CD14-positive monocyte (primary cell): ENCODE data around the gene CCDC197. TPM values are rescaled to one million over a fixed set of nuclear protein-coding genes. Genes with fewer than 3 reads are reported as not detected.

ENCODE experiments used
- DNase-seq, 3 donors: peaks; one replicate each; pipeline ENCODE4 v3.0.0-alpha.2; 2011 to 2022
- H2AFZ ChIP-seq: 2 replicates; pipeline ENCODE4 v1.6.0; 2012; ENCODE audit warnings: mild to moderate bottlenecking, low read depth, low read length, inconsistent platforms; ENCODE audit not compliant: insufficient read depth, poor library complexity, severe bottlenecking
- H3K27ac ChIP-seq, 2 donors: 1 replicate in 1 of 2; 2 replicates in 1 of 2; pipeline ENCODE4 v1.5.1; 2012 to 2013; ENCODE audit warnings: low read length in 2 of 2, control low read depth in 1 of 2, inconsistent platforms in 1 of 2, low read depth in 1 of 2, mild to moderate bottlenecking in 1 of 2
- H3K27me3 ChIP-seq, 2 donors: one replicate each; pipeline versions ENCODE4 v1.6.0 to v1.6.1; 2011 to 2013; ENCODE audit warnings: low read length in 2 of 2; ENCODE audit not compliant: control insufficient read depth in 2 of 2, insufficient read depth in 2 of 2
- H3K36me3 ChIP-seq, 2 donors: replicated peaks in 1 of 2; 1 replicate in 1 of 2; 2 replicates in 1 of 2; pipeline versions ENCODE4 v1.5.1 to v1.6.1; 2012 to 2013; ENCODE audit warnings: low read length in 2 of 2, control low read depth in 1 of 2, inconsistent platforms in 1 of 2, mild to moderate bottlenecking in 1 of 2; ENCODE audit not compliant: insufficient read depth in 2 of 2, control insufficient read depth in 1 of 2
- H3K4me1 ChIP-seq, 2 donors: 1 replicate in 1 of 2; 2 replicates in 1 of 2; pipeline versions ENCODE4 v1.5.1 to v1.6.1; 2012 to 2013; ENCODE audit warnings: low read length in 2 of 2, control low read depth in 1 of 2, inconsistent platforms in 1 of 2, mild to moderate bottlenecking in 1 of 2, moderate library complexity in 1 of 2; ENCODE audit not compliant: insufficient read depth in 2 of 2, control insufficient read depth in 1 of 2
- H3K4me2 ChIP-seq: replicated peaks from 2 replicates; pipeline ENCODE3; 2012; ENCODE audit warnings: low read length, moderate library complexity, mild to moderate bottlenecking; ENCODE audit not compliant: poor library complexity, severe bottlenecking; ENCODE audit errors: extremely low read depth
- H3K4me3 ChIP-seq, 3 experiments: fragments of 200-600 bp in 1 of 3; sonication (generic) in 1 of 3; replicated peaks in 1 of 3; 1 replicate in 2 of 3; 2 replicates in 1 of 3; pipeline ENCODE4 v1.5.1; 2011 to 2013; ENCODE audit warnings: low read length in 3 of 3, mild to moderate bottlenecking in 3 of 3, control low read depth in 2 of 3, low read depth in 2 of 3, inconsistent platforms in 1 of 3, moderate library complexity in 1 of 3
- H3K79me2 ChIP-seq: 2 replicates; pipeline ENCODE4 v1.6.0; 2012; ENCODE audit warnings: mild to moderate bottlenecking, control low read depth, inconsistent platforms, low read length, moderate library complexity; ENCODE audit not compliant: insufficient read depth
- H3K9ac ChIP-seq: 2 replicates; pipeline ENCODE4 v1.6.0; 2017; ENCODE audit warnings: low read length, mild to moderate bottlenecking; ENCODE audit not compliant: insufficient read depth, poor library complexity, severe bottlenecking
- H3K9me3 ChIP-seq, 2 donors: replicated peaks in 1 of 2; 1 replicate in 1 of 2; 2 replicates in 1 of 2; pipeline versions ENCODE4 v1.5.1 to v1.6.1; 2012 to 2013; ENCODE audit warnings: low read length in 2 of 2, control low read depth in 1 of 2; ENCODE audit not compliant: control insufficient read depth in 1 of 2, insufficient read depth in 1 of 2
- H4K20me1 ChIP-seq: 2 replicates; pipeline ENCODE4 v1.6.0; 2012; ENCODE audit warnings: mild to moderate bottlenecking, low read length, control low read depth, moderate library complexity; ENCODE audit not compliant: insufficient read depth
- H3K27ac Mint-ChIP-seq, 7 donors: one replicate each; pipeline ENCODE4 v1.8.0; 2020; ENCODE audit warnings: mild to moderate bottlenecking in 7 of 7, mixed read lengths in 7 of 7, moderate library complexity in 6 of 7, inconsistent platforms in 2 of 7
- H3K27me3 Mint-ChIP-seq, 3 donors: one replicate each; pipeline ENCODE4 v1.8.0; 2021 to 2022; ENCODE audit warnings: low read depth in 3 of 3, mild to moderate bottlenecking in 3 of 3, mixed read lengths in 3 of 3, moderate library complexity in 3 of 3, inconsistent platforms in 1 of 3
- H3K36me3 Mint-ChIP-seq, 2 donors: one replicate each; pipeline ENCODE4 v1.8.0; 2020; ENCODE audit warnings: mixed read lengths in 2 of 2, inconsistent platforms in 1 of 2, mild to moderate bottlenecking in 1 of 2
- H3K4me1 Mint-ChIP-seq: one replicate; pipeline ENCODE4 v1.8.0; 2020; ENCODE audit warnings: mild to moderate bottlenecking, mixed read lengths
- H3K4me3 Mint-ChIP-seq, 2 donors: one replicate each; pipeline ENCODE4 v1.8.0; 2020; ENCODE audit warnings: mild to moderate bottlenecking in 2 of 2, mixed read lengths in 2 of 2, moderate library complexity in 1 of 2
- H3K9me3 Mint-ChIP-seq, 7 donors: one replicate each; pipeline ENCODE4 v1.8.0; 2020 to 2022; ENCODE audit warnings: mixed read lengths in 7 of 7, mild to moderate bottlenecking in 6 of 7, moderate library complexity in 6 of 7, inconsistent platforms in 2 of 7
- WGBS: methylation state at CpG from one replicate; pipeline ENCODE4 v1.1.5; 2013; ENCODE audit warnings: missing lambda C conversion rate; ENCODE audit not compliant: insufficient coverage; 5-methylcytosine and 5-hydroxymethylcytosine counted together
- intact Hi-C, 2 donors: fragments of 100-400 bp; cut with micrococcal nuclease; formaldehyde crosslinking; loops; one replicate each; pipeline versions ENCODE4 v1.15.0 to v1.15.1; 2023
- polyA plus RNA-seq, 3 donors: library from polyadenylated mRNA; depleted of rRNA in 1 of 3; unstranded in 2 of 3; stranded (reverse) in 1 of 3; fragments of 300-500 nt in 2 of 3; fragments of >200 nt in 1 of 3; fragmentation: Illumina TruSeq in 2 of 3; gene quantifications; 1 replicate in 2 of 3; 2 replicates in 1 of 3; pipeline ENCODE4 v1.2.3, GENCODE V29; 2012 to 2021
- TF ChIP-seq, protein P1 (sequence below): fragments of 200-600 bp; IDR thresholded peaks from one replicate; pipeline ENCODE4 v1.8.0; 2022; ENCODE audit warnings: antibody characterized with exemption, mild to moderate bottlenecking

The CCDC197 gene
- polyA plus RNA-seq, 3 donors, result not detected

DNA sequence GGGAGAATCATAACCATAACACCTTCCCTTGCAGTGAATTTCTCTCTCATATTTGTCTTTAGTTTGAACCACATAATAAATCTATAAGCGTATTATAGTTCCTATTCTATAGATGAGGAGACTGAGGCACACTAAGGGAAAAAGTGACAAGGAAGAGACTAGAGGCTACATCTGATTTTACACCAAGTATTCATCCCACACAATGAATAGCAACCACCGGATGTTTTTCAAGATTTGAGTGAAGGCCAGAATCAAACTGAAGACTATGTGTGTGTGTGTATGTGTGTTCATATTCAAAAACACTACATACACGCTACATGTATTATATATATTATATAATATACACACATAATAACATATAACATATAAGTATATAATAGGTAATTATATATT lies 25.5 kb upstream of the CCDC197 start:
- peak overlapping the region; percentile 77 for H3K4me2 ChIP-seq
- H3K4me3 ChIP-seq, result no peak overlapping the region
- peaks cover 57 to 60% of the 10 kb centered on the region in 2 donors for H3K4me1 ChIP-seq
- peaks cover 68% of the 10 kb centered on the region for H3K4me1 Mint-ChIP-seq
- H3K36me3 ChIP-seq, result no peaks in the 10 kb centered on the region
- TF ChIP-seq, protein P1, sequence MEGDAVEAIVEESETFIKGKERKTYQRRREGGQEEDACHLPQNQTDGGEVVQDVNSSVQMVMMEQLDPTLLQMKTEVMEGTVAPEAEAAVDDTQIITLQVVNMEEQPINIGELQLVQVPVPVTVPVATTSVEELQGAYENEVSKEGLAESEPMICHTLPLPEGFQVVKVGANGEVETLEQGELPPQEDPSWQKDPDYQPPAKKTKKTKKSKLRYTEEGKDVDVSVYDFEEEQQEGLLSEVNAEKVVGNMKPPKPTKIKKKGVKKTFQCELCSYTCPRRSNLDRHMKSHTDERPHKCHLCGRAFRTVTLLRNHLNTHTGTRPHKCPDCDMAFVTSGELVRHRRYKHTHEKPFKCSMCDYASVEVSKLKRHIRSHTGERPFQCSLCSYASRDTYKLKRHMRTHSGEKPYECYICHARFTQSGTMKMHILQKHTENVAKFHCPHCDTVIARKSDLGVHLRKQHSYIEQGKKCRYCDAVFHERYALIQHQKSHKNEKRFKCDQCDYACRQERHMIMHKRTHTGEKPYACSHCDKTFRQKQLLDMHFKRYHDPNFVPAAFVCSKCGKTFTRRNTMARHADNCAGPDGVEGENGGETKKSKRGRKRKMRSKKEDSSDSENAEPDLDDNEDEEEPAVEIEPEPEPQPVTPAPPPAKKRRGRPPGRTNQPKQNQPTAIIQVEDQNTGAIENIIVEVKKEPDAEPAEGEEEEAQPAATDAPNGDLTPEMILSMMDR, result no peak
- H2AFZ ChIP-seq, result no peak overlapping the region
- no CpG with 5 or more reads among the region's 3 CpGs for WGBS
- H3K9ac ChIP-seq, result no peak overlapping the region
- peaks cover 3 to 14% (median 7%) of the 10 kb centered on the region in 3 donors for H3K27me3 Mint-ChIP-seq
- H3K36me3 Mint-ChIP-seq, result peaks cover 0 to 8% of the 10 kb centered on the region in 2 donors
- H3K27ac Mint-ChIP-seq, result peak overlapping the region in 2 of 7 donors; percentile 78 to 91
- H3K27ac ChIP-seq, result peak overlapping the region in 1 of 2 donors; percentile 83
- no peaks in the 10 kb centered on the region for H3K27me3 ChIP-seq
- DNase-seq, result no peak
- no peak overlapping the region for H3K4me3 Mint-ChIP-seq
- H4K20me1 ChIP-seq, result no peaks in the 10 kb centered on the region
- H3K9me3 Mint-ChIP-seq, result peaks cover 0 to 1% (median 0%) of the 10 kb centered on the region in 7 donors
- no peaks in the 10 kb centered on the region for H3K79me2 ChIP-seq
- no peaks in the 10 kb centered on the region for H3K9me3 ChIP-seq
- intact Hi-C loops, result loop anchor here (2.0 kb wide), 2 partner anchors 17 to 31 kb away; no protein-coding TSS in a partner anchor

DNA sequence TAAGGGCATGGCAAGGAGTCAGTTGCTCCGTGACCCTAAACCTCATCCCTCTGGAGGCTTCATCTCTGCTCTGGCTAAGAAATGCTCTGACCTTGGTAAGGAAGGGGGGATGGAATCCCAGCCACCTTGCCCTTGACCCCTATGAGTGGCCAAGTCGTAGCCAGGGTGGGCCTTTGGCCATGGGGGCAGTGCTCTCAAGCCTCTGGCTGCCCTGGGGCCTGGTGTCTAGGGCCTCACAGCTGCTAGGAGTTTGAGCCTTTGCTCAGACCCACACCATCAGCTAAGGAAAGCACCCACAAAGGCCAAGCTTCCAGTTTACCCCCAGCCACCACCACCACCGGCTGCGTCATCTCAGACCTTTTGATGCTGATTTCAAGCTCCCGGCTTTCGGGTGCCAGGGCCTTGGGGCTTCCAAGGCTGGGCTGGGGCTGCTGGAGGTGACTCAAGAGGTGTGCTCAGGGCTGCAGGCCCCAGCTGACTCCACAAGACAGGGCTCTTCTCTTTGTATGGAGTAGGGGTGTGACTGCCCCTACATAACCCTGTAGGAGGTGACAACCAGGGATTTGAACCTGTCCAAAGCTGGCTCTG lies 24.4 kb upstream of the CCDC197 start:
- Histone ChIP-seq H3K9ac (no peak overlapping the region), H3K4me3 (no peak overlapping the region), H3K36me3 (no peaks in the 10 kb centered on the region), H3K79me2 (no peaks in the 10 kb centered on the region), H2AFZ (no peak overlapping the region), H3K4me1 (peaks cover 51 to 52% of the 10 kb centered on the region in 2 donors), H3K4me2 (no peak overlapping the region), H3K9me3 (no peaks in the 10 kb centered on the region), H3K27me3 (no peaks in the 10 kb centered on the region), H3K27ac (no peak overlapping the region), H4K20me1 (no peaks in the 10 kb centered on the region)
- 93% methylated on average over 3 of the region's 6 CpGs for WGBS
- Mint-ChIP-seq H3K9me3 (peaks cover 0 to 1% (median 0%) of the 10 kb centered on the region in 7 donors), H3K27me3 (peaks cover 4 to 14% (median 11%) of the 10 kb centered on the region in 3 donors), H3K4me3 (no peak overlapping the region), H3K36me3 (peaks cover 0 to 7% of the 10 kb centered on the region in 2 donors), H3K4me1 (peaks cover 64% of the 10 kb centered on the region), H3K27ac (peak overlapping the region in 1 of 7 donors; percentile 10)
- intact Hi-C loops, result no loop called here
- DNase-seq, result no peak
- TF ChIP-seq, protein P1, result no peak
